GM12873 (cell line): Measurements from ENCODE around the gene NCKAP1.

Experiments used
- TF ChIP-seq, protein P1 (sequence below): IDR thresholded peaks from 2 replicates; pipeline ENCODE4 v1.5.1; 2012; ENCODE audit warnings: low read depth, mild to moderate bottlenecking, moderate library complexity, low read length, control low read depth; ENCODE audit not compliant: insufficient read depth; ENCODE audit errors: missing control alignments

NCKAP1 gene

DNA sequence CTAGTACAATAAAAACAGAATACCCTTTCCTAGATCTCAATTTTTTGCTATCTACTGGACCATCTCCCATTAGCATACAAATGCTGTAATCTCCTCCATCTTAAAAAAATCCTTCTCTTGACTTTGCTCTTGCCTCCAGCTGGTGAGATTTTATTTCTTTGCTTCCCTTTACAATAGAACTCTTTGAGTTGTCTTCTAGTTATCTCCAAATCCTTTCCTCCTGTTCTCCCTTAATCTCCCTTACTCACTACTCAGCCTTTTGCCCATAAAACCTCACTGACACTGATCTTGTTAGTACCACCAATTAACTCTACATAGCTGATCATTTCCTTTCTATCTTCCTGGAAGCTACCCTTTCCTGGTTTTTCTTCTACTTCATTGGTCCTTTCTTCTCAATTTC lies 108.3 kb downstream of the NCKAP1 start:
- TF ChIP-seq, protein P1, sequence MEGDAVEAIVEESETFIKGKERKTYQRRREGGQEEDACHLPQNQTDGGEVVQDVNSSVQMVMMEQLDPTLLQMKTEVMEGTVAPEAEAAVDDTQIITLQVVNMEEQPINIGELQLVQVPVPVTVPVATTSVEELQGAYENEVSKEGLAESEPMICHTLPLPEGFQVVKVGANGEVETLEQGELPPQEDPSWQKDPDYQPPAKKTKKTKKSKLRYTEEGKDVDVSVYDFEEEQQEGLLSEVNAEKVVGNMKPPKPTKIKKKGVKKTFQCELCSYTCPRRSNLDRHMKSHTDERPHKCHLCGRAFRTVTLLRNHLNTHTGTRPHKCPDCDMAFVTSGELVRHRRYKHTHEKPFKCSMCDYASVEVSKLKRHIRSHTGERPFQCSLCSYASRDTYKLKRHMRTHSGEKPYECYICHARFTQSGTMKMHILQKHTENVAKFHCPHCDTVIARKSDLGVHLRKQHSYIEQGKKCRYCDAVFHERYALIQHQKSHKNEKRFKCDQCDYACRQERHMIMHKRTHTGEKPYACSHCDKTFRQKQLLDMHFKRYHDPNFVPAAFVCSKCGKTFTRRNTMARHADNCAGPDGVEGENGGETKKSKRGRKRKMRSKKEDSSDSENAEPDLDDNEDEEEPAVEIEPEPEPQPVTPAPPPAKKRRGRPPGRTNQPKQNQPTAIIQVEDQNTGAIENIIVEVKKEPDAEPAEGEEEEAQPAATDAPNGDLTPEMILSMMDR, result no peak

DNA sequence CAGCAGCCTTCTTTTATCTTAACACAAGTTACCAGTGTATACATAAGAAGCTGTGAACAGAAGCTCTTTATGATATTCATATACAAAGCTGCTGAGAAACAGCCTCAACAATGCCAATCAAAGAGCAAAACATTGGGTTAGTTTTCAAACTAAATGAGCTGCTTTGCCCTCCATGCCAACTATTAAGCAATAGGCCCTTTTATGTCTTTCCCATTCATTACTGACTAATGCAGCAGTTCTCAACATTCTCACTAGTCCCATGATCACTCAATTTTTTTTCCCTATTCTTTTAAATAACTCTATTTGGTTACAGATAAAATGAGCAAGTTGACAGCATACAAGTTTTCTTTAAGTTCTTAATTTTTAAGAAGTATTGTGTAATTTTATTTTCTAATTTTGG lies 114.0 kb downstream of the NCKAP1 start:
- TF ChIP-seq, protein P1, result no peak

DNA sequence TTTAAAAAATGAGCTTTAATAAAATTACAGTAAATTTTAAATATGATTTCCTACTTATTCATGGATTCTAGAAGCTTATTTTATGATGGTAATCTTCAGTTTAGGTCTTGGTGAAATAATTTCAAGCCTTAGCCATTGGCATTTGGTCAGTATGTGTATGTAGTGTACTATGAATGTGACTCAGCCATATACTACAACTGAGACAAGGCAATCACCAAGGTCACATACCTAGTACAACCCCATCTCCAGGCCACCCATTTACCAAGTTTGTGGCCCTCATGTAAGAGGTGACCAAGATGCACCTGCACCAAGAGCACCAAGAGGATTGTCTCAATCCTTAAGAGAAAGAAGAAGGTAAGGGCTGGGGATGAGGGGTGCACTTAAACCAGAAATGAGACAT lies 117.0 kb downstream of the NCKAP1 start:
- TF ChIP-seq, protein P1, result no peak

DNA sequence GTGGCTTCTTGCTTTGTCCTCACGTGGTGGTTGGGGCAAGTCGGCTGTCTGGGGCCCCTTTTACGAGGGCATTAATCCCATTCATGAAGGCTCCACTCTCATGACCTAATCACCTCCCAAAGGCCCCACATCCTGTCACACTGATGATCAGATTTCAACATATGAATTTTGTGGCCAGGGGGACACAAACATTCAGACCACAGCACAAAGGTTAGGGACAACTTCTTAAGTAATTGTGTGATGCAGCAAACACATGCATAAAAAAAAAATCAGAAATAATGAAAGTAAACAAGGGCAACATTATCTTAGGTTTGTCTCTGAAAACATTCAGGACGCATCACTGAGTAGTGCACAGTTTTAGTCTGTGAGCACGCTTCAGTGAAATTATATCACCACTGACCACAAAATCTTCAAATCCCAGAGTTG lies 117.6 kb downstream of the NCKAP1 start:
- TF ChIP-seq, protein P1, result no peak

DNA sequence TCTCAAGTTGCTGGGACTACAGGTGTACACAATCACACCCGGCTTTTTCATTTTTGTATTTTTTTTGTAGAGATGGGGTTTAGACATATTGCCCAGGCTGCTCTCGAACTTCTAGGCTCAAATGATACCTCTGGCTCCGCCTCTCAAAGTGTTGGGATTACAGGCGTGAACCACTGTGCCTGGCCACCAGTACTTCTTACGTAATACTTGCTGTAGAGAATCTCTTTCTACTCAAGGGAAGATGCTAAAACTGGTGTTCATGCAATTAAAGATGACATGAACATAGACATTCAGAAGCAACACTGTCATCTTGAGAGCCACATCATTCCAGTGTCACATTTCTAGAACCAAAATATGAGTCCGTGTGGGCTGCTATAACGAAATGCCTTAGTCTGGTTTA lies 118.2 kb downstream of the NCKAP1 start:
- TF ChIP-seq, protein P1, result no peak

DNA sequence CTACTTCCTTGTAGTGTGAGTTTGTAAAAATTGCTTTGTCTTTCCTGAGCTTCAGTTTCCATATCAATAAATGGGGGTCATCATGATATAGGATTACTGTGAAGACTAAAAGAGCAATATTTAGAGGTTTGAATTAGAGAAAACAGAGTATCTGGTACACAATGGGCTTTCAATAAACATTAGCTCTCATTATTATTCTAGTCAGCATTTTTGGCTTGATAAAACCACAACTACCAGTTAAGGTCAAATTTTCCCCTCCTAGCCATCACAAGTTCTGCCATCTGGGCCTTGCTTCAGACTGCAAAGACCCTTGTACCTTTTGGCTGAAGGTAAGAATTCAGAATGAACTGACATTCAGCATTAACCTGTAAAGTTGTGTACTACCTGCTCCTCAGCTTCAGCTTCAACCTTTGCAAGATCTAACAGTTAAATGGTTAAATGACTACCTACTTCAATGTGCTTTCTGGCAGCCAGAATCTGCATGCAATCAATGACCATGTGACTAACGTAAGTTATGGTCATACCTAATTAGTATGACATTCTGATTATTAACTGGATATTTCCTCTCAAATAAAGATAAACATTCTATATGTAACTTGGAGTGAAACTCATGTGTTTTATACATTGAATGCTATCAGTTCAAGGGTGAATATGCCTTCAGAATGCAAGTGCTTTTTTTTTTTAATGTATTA lies 119.2 kb downstream of the NCKAP1 start:
- TF ChIP-seq, protein P1, result no peak

DNA sequence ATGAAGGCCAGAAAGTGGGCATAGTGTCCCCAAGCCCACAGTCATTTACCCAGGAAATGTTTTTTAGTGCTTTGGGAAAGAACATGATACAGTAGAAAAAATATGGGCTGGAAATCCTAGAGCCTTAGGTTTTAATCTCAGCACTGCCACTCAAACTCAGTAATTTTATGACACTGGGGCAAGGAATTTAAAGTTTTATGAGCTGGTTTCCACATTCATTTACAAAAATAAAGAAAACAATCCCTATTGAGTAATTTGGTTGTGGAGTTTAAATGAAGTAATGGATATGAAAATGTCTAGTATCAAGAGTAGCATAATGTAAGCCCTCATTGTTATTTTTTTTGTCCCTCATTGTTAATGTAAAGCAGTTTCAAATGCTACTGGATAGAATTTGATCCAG lies 120.3 kb downstream of the NCKAP1 start:
- TF ChIP-seq, protein P1, result no peak
